HCT116 (cell line): ENCODE results near the gene STAT2. TPM values are rescaled to one million over a fixed set of nuclear protein-coding genes. Genes with fewer than 3 reads are reported as not detected.
"Not testable (repeated sequence)": the region's sequence is repeated elsewhere in the genome, so short reads cannot be mapped to it uniquely, and the experiment has no call there.

Experiments
- ATAC-seq: fragments of 200-7000 bp; cut with Tn5 transposase; 2 replicates; pipeline ENCODE4 v1.9.1; 2020; ENCODE audit warnings: mild to moderate bottlenecking, moderate library complexity
- BruUV-seq: library from RNA; stranded (reverse); fragments of 400-500 nt; replicated peaks from 2 replicates; lab custom pipeline; 2021; lab: Mats Ljungman, UMichigan
- CTCF ChIA-PET: fragments of 300-600 bp; sonication (Branson Sonifier 250); formaldehyde crosslinking; loops from one replicate; lab custom pipeline; 2021; ENCODE audit warnings: antibody characterized with exemption; lab: Charles Lee
- POLR2A ChIA-PET: fragments of 300-600, 350-600 bp; sonication (Branson Sonifier 250); formaldehyde crosslinking; loops from one replicate; lab custom pipeline; 2021; ENCODE audit warnings: antibody characterized with exemption; lab: Charles Lee
- RAD21 ChIA-PET, 2 experiments: fragments of 300-600 bp; sonication (Branson Sonifier 250); formaldehyde crosslinking; loops; one replicate each; lab custom pipeline; 2023; ENCODE audit warnings: low total read pairs in 2 of 2; ENCODE audit not compliant: uncharacterized antibody in 2 of 2, unreplicated experiment in 2 of 2, low non-redundant PET in 1 of 2; lab: Charles Lee
- DNase-seq: peaks from one replicate; pipeline ENCODE4 v3.0.0-alpha.2; 2010; ENCODE audit warnings: low read depth, low spot score
- H2AFZ ChIP-seq: fragments of 200-600 bp; shearing (Covaris generic), sonication (generic); 2 replicates; pipeline ENCODE4 v1.6.1; 2017; ENCODE audit warnings: low read depth, mixed run types, mixed read lengths, antibody characterized with exemption, low read length; ENCODE audit not compliant: poor library complexity, severe bottlenecking
- H3K27ac ChIP-seq: 2 replicates; pipeline ENCODE4 v1.5.1; 2012; ENCODE audit warnings: low read depth, low read length
- H3K27me3 ChIP-seq: fragments of 200-600 bp; sonication (generic); 2 replicates; pipeline ENCODE4 v1.6.1; 2016; ENCODE audit warnings: mixed run types, low read length, mixed read lengths; ENCODE audit not compliant: insufficient read depth
- H3K36me3 ChIP-seq, 2 experiments: fragments of 200-500 bp in 1 of 2; fragments of 200-600 bp in 1 of 2; sonication (Bioruptor generic) in 1 of 2; sonication (generic) in 1 of 2; 2 replicates each; pipeline versions ENCODE4 v1.5.1 to v1.6.1; 2014 to 2016; ENCODE audit warnings: low read length in 2 of 2, inconsistent platforms in 1 of 2, mixed read lengths in 1 of 2, mixed run types in 1 of 2; ENCODE audit not compliant: insufficient read depth in 2 of 2, control insufficient read depth in 1 of 2
- H3K4me1 ChIP-seq, 2 experiments: fragments of 200-600 bp in 1 of 2; sonication (generic) in 1 of 2; 2 replicates each; pipeline versions ENCODE4 v1.5.1 to v1.6.1; 2012 to 2017; ENCODE audit warnings: low read length in 2 of 2, inconsistent platforms in 1 of 2, mild to moderate bottlenecking in 1 of 2, mixed read lengths in 1 of 2, mixed run types in 1 of 2, moderate library complexity in 1 of 2; ENCODE audit not compliant: insufficient read depth in 2 of 2, control insufficient read depth in 1 of 2
- H3K4me2 ChIP-seq: fragments of 200-600 bp; sonication (generic); 2 replicates; pipeline ENCODE4 v1.6.1; 2017; ENCODE audit warnings: mixed run types, low read length, mixed read lengths
- H3K4me3 ChIP-seq, 2 experiments: fragments of 200-600 bp in 1 of 2; sonication (generic) in 1 of 2; replicated peaks in 1 of 2; 2 replicates each; pipeline ENCODE4 v1.5.1; 2011 to 2016; ENCODE audit warnings: low read length in 2 of 2, control low read depth in 1 of 2, low read depth in 1 of 2, mild to moderate bottlenecking in 1 of 2, mixed read lengths in 1 of 2, mixed run types in 1 of 2
- H3K79me2 ChIP-seq: fragments of 200-600 bp; sonication (generic); 2 replicates; pipeline ENCODE4 v1.6.1; 2017; ENCODE audit warnings: mild to moderate bottlenecking, mixed run types, low read length, moderate library complexity, mixed read lengths; ENCODE audit not compliant: insufficient read depth
- H3K9ac ChIP-seq: fragments of 200-600 bp; sonication (generic); 2 replicates; pipeline ENCODE4 v1.6.1; 2016; ENCODE audit warnings: low read length, mixed read lengths
- H3K9me2 ChIP-seq: fragments of 200-600 bp; sonication (generic), shearing (Covaris generic); 2 replicates; pipeline ENCODE4 v1.6.1; 2017; ENCODE audit warnings: mixed run types, mild to moderate bottlenecking, moderate library complexity; ENCODE audit not compliant: insufficient read depth
- H3K9me3 ChIP-seq, 2 experiments: fragments of 200-500 bp in 1 of 2; fragments of 200-600 bp in 1 of 2; sonication (Bioruptor generic) in 1 of 2; sonication (generic) in 1 of 2; 2 replicates each; pipeline ENCODE4 v1.6.1; 2014 to 2017; ENCODE audit warnings: low read length in 2 of 2, mixed read lengths in 2 of 2, inconsistent platforms in 1 of 2, low read depth in 1 of 2, mild to moderate bottlenecking in 1 of 2, mixed run types in 1 of 2, moderate library complexity in 1 of 2; ENCODE audit not compliant: control insufficient read depth in 1 of 2, insufficient read depth in 1 of 2
- H4K20me1 ChIP-seq: fragments of 200-600 bp; sonication (generic), shearing (Covaris generic); 2 replicates; pipeline ENCODE4 v1.6.1; 2017; ENCODE audit warnings: mixed run types, mild to moderate bottlenecking, moderate library complexity; ENCODE audit not compliant: insufficient read depth
- intact Hi-C: fragments of 100-400 bp; cut with micrococcal nuclease; formaldehyde crosslinking; loops from 2 replicates; pipeline ENCODE4 v1.10.0; 2022
- total RNA-seq: library from RNA; stranded (reverse); gene quantifications from one replicate; pipeline ENCODE4 v1.2.1, GENCODE V29; 2021; ENCODE audit not compliant: unreplicated experiment

The STAT2 gene
- total RNA-seq, 1 experiment from 2014 or later = 53.1 TPM

DNA sequence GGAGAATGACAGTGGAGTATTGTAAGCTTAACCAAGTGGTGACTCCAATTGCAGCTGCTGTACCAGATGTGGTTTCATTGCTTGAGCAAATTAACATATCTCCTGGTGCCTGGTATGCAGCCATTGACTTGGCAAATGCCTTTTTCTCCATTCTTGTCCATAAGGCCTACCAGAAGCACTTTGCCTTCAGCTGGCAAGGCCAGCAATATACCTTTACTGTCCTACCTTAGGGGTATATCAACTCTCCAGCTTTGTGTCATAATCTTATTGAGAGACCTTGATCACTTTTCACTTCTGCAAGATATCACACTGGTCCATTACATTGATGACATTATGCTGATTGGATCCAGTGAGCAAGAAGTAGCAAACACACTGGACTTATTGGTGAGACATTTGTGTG is 41.7 kb upstream of the STAT2 start:
- H3K9me3 ChIP-seq, H3K9me2 ChIP-seq, CTCF ChIA-PET, H2AFZ ChIP-seq, H3K27ac ChIP-seq, H3K9ac ChIP-seq, BruUV-seq, H3K27me3 ChIP-seq, H3K4me3 ChIP-seq, H3K36me3 ChIP-seq, H3K79me2 ChIP-seq, intact Hi-C loops, POLR2A ChIA-PET, RAD21 ChIA-PET, ATAC-seq, H3K4me1 ChIP-seq, H3K4me2 ChIP-seq, DNase-seq, H4K20me1 ChIP-seq: not testable (repeated sequence)

DNA sequence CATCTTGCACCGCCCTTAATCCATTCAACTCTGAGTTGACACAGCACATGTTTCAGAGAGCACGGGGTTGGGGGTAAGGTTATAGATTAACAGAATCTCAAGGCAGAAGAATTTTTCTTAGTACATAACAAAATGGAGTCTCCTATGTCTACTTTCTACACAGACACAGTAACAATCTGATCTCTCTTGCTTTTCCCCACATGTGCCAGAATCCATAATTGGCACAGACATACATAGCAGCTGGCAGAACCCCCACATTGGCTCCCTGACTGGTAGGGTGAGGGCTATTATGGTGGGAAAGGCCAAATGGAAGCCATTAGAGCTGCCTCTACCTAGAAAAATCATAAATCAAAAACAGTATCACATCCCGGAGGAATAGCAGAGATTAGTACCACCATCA is 41.2 kb upstream of the STAT2 start:
- ATAC-seq, H4K20me1 ChIP-seq, H3K36me3 ChIP-seq, H3K79me2 ChIP-seq, H3K9ac ChIP-seq, BruUV-seq, H3K27ac ChIP-seq, DNase-seq, H3K27me3 ChIP-seq, POLR2A ChIA-PET, H3K4me3 ChIP-seq, H3K4me2 ChIP-seq, intact Hi-C loops, H2AFZ ChIP-seq, CTCF ChIA-PET, RAD21 ChIA-PET, H3K9me3 ChIP-seq, H3K9me2 ChIP-seq, H3K4me1 ChIP-seq: not testable (repeated sequence)

DNA sequence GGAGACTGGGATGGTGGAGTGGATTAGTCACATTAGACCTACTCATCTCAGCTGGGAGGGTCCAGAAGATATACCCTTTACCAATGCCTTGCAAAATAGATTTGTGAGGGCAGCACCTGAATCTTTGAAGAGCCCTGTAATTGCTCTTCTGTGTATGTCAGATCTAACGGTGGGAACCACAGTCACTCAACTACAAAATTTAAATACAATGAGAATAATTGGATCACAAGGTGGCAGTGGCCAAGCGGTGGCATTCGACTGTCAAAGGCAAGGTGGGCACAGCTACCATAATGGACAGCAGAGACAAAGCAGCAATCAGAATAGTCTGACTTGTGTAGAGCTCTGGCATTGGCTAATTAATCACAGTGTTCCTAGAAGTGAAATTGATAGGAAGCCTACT is 39.6 kb upstream of the STAT2 start:
- ATAC-seq, H3K9me2 ChIP-seq, H3K27me3 ChIP-seq, DNase-seq, H3K36me3 ChIP-seq, H3K4me2 ChIP-seq, H4K20me1 ChIP-seq, H3K4me1 ChIP-seq, H3K9ac ChIP-seq, H3K27ac ChIP-seq, H3K79me2 ChIP-seq, BruUV-seq, POLR2A ChIA-PET, intact Hi-C loops, H3K9me3 ChIP-seq, H3K4me3 ChIP-seq, H2AFZ ChIP-seq, CTCF ChIA-PET, RAD21 ChIA-PET: not testable (repeated sequence)
